ENCODE data around the gene KHDRBS2. TPM values are rescaled to one million over a fixed set of nuclear protein-coding genes. Genes with fewer than 3 reads are reported as not detected.

KHDRBS2 gene
- total and polyA plus RNA-seq, 9 donors = 0.16 to 1.4 (median 0.52) TPM

GRCh38 chr6:62042429-62042828 is 243.6 kb downstream of the KHDRBS2 start:
- H3K4me1 ChIP-seq (ENCODE audit: control insufficient read depth, insufficient read depth, low read length) = no peaks in the 10 kb centered on the region
- H3K27me3 ChIP-seq (ENCODE audit: control insufficient read depth, insufficient read depth, low read length) = no peaks in the 10 kb centered on the region
- H3K4me3 ChIP-seq (ENCODE audit: low read length) = no peak overlapping the region
- no peak for DNase-seq
- H3K36me3 ChIP-seq (ENCODE audit: control insufficient read depth, insufficient read depth, low read length) = no peaks in the 10 kb centered on the region
- H3K9me3 ChIP-seq (replicated peaks; ENCODE audit: control insufficient read depth, low read depth, low read length) = no peaks in the 10 kb centered on the region
- H3K27ac ChIP-seq (ENCODE audit: low read length) = no peak overlapping the region

- H3K9me3 ChIP-seq (replicated peaks; ENCODE audit: control insufficient read depth, low read depth, low read length) = no peaks in the 10 kb centered on the region
- H3K27me3 ChIP-seq (ENCODE audit: control insufficient read depth, insufficient read depth, low read length) = no peaks in the 10 kb centered on the region
- no peak overlapping the region for H3K4me3 ChIP-seq (ENCODE audit: low read length)
- H3K36me3 ChIP-seq (ENCODE audit: control insufficient read depth, insufficient read depth, low read length) = no peaks in the 10 kb centered on the region
- H3K27ac ChIP-seq (ENCODE audit: low read length) = no peak overlapping the region
- no peak for DNase-seq
- 80% methylated on average over 1 of the region's 1 CpG for WGBS (ENCODE audit: insufficient coverage)
- no peaks in the 10 kb centered on the region for H3K4me1 ChIP-seq (ENCODE audit: control insufficient read depth, insufficient read depth, low read length)
These were observed 246.4 kb downstream of the KHDRBS2 start for GRCh38 chr6:62039605-62040004.

- DNase-seq = no peak
These were observed 248.6 kb downstream of the KHDRBS2 start for GRCh38 chr6:62037445-62037844.

GRCh38 chr6:62035952-62036351 is 250.1 kb downstream of the KHDRBS2 start:
- H3K9me3 ChIP-seq (replicated peaks; ENCODE audit: control insufficient read depth, low read depth, low read length) = peaks cover 6% of the 10 kb centered on the region
- H3K4me3 ChIP-seq (ENCODE audit: low read length) = no peak overlapping the region
- H3K27ac ChIP-seq (ENCODE audit: low read length) = no peak overlapping the region
- H3K36me3 ChIP-seq (ENCODE audit: control insufficient read depth, insufficient read depth, low read length) = no peaks in the 10 kb centered on the region
- H3K27me3 ChIP-seq (ENCODE audit: control insufficient read depth, insufficient read depth, low read length) = no peaks in the 10 kb centered on the region
- no peaks in the 10 kb centered on the region for H3K4me1 ChIP-seq (ENCODE audit: control insufficient read depth, insufficient read depth, low read length)
- DNase-seq = no peak
- no CpG with 5 or more reads among the region's 1 CpG for WGBS (ENCODE audit: insufficient coverage)

More at GRCh38 chr6:62037445-62037844, 248.6 kb downstream of the KHDRBS2 start:
- H3K36me3 ChIP-seq (ENCODE audit: control insufficient read depth, insufficient read depth, low read length) = no peaks in the 10 kb centered on the region
- H3K27me3 ChIP-seq (ENCODE audit: control insufficient read depth, insufficient read depth, low read length) = no peaks in the 10 kb centered on the region
- WGBS (ENCODE audit: insufficient coverage) = no CpG with 5 or more reads among the region's 2 CpGs
- H3K4me3 ChIP-seq (ENCODE audit: low read length) = no peak overlapping the region
- H3K4me1 ChIP-seq (ENCODE audit: control insufficient read depth, insufficient read depth, low read length) = no peaks in the 10 kb centered on the region
- H3K9me3 ChIP-seq (replicated peaks; ENCODE audit: control insufficient read depth, low read depth, low read length) = no peaks in the 10 kb centered on the region
- H3K27ac ChIP-seq (ENCODE audit: low read length) = no peak overlapping the region

GRCh38 chr6:62013719-62014118 is 272.3 kb downstream of the KHDRBS2 start:
- no peak overlapping the region for H3K4me3 ChIP-seq (ENCODE audit: low read length)
- H3K27ac ChIP-seq (ENCODE audit: low read length) = no peak overlapping the region
- no peak for DNase-seq
- H3K27me3 ChIP-seq (ENCODE audit: control insufficient read depth, insufficient read depth, low read length) = no peaks in the 10 kb centered on the region
- H3K9me3 ChIP-seq (replicated peaks; ENCODE audit: control insufficient read depth, low read depth, low read length) = no peaks in the 10 kb centered on the region
- H3K4me1 ChIP-seq (ENCODE audit: control insufficient read depth, insufficient read depth, low read length) = no peaks in the 10 kb centered on the region
- no peaks in the 10 kb centered on the region for H3K36me3 ChIP-seq (ENCODE audit: control insufficient read depth, insufficient read depth, low read length)
- WGBS (ENCODE audit: insufficient coverage) = 83% methylated on average over 3 of the region's 6 CpGs

GRCh38 chr6:62009445-62009844 is 276.6 kb downstream of the KHDRBS2 start:
- Histone ChIP-seq H3K27me3 (ENCODE audit: control insufficient read depth, insufficient read depth, low read length) (no peaks in the 10 kb centered on the region), H3K27ac (ENCODE audit: low read length) (no peak overlapping the region), H3K9me3 (replicated peaks; ENCODE audit: control insufficient read depth, low read depth, low read length) (no peaks in the 10 kb centered on the region), H3K4me3 (ENCODE audit: low read length) (no peak overlapping the region), H3K4me1 (ENCODE audit: control insufficient read depth, insufficient read depth, low read length) (no peaks in the 10 kb centered on the region), H3K36me3 (ENCODE audit: control insufficient read depth, insufficient read depth, low read length) (no peaks in the 10 kb centered on the region)
- DNase-seq = no peak
- WGBS (ENCODE audit: insufficient coverage) = 100% methylated on average over 1 of the region's 3 CpGs

- Histone ChIP-seq H3K4me1 (ENCODE audit: control insufficient read depth, insufficient read depth, low read length) (no peaks in the 10 kb centered on the region), H3K36me3 (ENCODE audit: control insufficient read depth, insufficient read depth, low read length) (no peaks in the 10 kb centered on the region), H3K27me3 (ENCODE audit: control insufficient read depth, insufficient read depth, low read length) (no peaks in the 10 kb centered on the region), H3K27ac (ENCODE audit: low read length) (no peak overlapping the region), H3K4me3 (ENCODE audit: low read length) (no peak overlapping the region), H3K9me3 (replicated peaks; ENCODE audit: control insufficient read depth, low read depth, low read length) (peaks cover 3% of the 10 kb centered on the region)
- DNase-seq = no peak
These were observed 296.4 kb downstream of the KHDRBS2 start for GRCh38 chr6:61989616-61990015.

GRCh38 chr6:61980622-61981021 is 305.4 kb downstream of the KHDRBS2 start:
- Histone ChIP-seq H3K36me3 (ENCODE audit: control insufficient read depth, insufficient read depth, low read length) (no peaks in the 10 kb centered on the region), H3K27ac (ENCODE audit: low read length) (no peak overlapping the region), H3K27me3 (ENCODE audit: control insufficient read depth, insufficient read depth, low read length) (no peaks in the 10 kb centered on the region), H3K4me1 (ENCODE audit: control insufficient read depth, insufficient read depth, low read length) (no peaks in the 10 kb centered on the region), H3K9me3 (replicated peaks; ENCODE audit: control insufficient read depth, low read depth, low read length) (no peaks in the 10 kb centered on the region), H3K4me3 (ENCODE audit: low read length) (no peak overlapping the region)
- no peak for DNase-seq
- no CpG with 5 or more reads among the region's 1 CpG for WGBS (ENCODE audit: insufficient coverage)

- no peaks in the 10 kb centered on the region for H3K36me3 ChIP-seq (ENCODE audit: control insufficient read depth, insufficient read depth, low read length)
- WGBS (ENCODE audit: insufficient coverage) = 67% methylated on average over 1 of the region's 1 CpG
These were observed 308.1 kb downstream of the KHDRBS2 start for GRCh38 chr6:61977947-61978346.

GRCh38 chr6:61977099-61977498 is 308.9 kb downstream of the KHDRBS2 start:
- Histone ChIP-seq H3K27ac (ENCODE audit: low read length) (no peak overlapping the region), H3K4me1 (ENCODE audit: control insufficient read depth, insufficient read depth, low read length) (no peaks in the 10 kb centered on the region), H3K9me3 (replicated peaks; ENCODE audit: control insufficient read depth, low read depth, low read length) (no peaks in the 10 kb centered on the region), H3K4me3 (ENCODE audit: low read length) (no peak overlapping the region), H3K36me3 (ENCODE audit: control insufficient read depth, insufficient read depth, low read length) (no peaks in the 10 kb centered on the region), H3K27me3 (ENCODE audit: control insufficient read depth, insufficient read depth, low read length) (no peaks in the 10 kb centered on the region)
- WGBS (ENCODE audit: insufficient coverage) = no CpG with 5 or more reads among the region's 1 CpG
- peak; percentile 2 for DNase-seq

More at GRCh38 chr6:61977947-61978346, 308.1 kb downstream of the KHDRBS2 start:
- Histone ChIP-seq H3K4me3 (ENCODE audit: low read length) (no peak overlapping the region), H3K4me1 (ENCODE audit: control insufficient read depth, insufficient read depth, low read length) (no peaks in the 10 kb centered on the region), H3K27ac (ENCODE audit: low read length) (no peak overlapping the region), H3K9me3 (replicated peaks; ENCODE audit: control insufficient read depth, low read depth, low read length) (no peaks in the 10 kb centered on the region), H3K27me3 (ENCODE audit: control insufficient read depth, insufficient read depth, low read length) (no peaks in the 10 kb centered on the region)
- DNase-seq = no peak

- Histone ChIP-seq H3K4me3 (ENCODE audit: low read length) (no peak overlapping the region), H3K27me3 (ENCODE audit: control insufficient read depth, insufficient read depth, low read length) (no peaks in the 10 kb centered on the region), H3K9me3 (replicated peaks; ENCODE audit: control insufficient read depth, low read depth, low read length) (peaks cover 5% of the 10 kb centered on the region), H3K4me1 (ENCODE audit: control insufficient read depth, insufficient read depth, low read length) (no peaks in the 10 kb centered on the region), H3K27ac (ENCODE audit: low read length) (no peak overlapping the region), H3K36me3 (ENCODE audit: control insufficient read depth, insufficient read depth, low read length) (no peaks in the 10 kb centered on the region)
- no CpG with 5 or more reads among the region's 2 CpGs for WGBS (ENCODE audit: insufficient coverage)
- DNase-seq = no peak
These were observed 326.8 kb downstream of the KHDRBS2 start for GRCh38 chr6:61959196-61959595.

Data from muscle of leg (tissue), 11 donors.